ENCODE measurements around the gene ACTR3C.
A peak's percentile ranks its signal among the peaks of the same experiment; 100 is the strongest.
"Not testable (repeated sequence)": the region's sequence is repeated elsewhere in the genome, so short reads cannot be mapped to it uniquely, and the experiment has no call there.

The ACTR3C gene

GRCh38 chr7:150335108-150335773 is 11.9 kb upstream of the ACTR3C start:
- DNase-seq = no peak

DNA sequence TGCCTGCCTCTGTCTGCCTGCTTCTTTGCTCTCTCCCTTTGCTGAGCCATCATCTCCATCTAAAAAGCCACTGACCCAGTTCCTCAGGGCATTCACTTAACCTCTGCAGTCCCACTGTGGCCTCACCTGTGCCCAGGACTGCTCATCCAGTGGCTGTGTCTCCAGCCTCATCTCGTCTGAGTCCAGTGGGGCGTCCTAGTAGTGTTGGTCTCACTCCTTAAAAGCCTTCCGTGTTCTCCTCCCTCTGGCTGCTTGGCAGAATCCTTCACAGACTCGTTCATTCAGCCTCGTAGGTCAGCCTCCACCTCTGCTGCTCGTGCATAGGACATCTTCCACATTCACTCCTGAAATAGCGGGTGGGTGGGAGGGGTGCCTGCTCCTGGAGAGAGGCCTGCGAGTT is 10.8 kb upstream of the ACTR3C start:
- no peak for DNase-seq

DNA sequence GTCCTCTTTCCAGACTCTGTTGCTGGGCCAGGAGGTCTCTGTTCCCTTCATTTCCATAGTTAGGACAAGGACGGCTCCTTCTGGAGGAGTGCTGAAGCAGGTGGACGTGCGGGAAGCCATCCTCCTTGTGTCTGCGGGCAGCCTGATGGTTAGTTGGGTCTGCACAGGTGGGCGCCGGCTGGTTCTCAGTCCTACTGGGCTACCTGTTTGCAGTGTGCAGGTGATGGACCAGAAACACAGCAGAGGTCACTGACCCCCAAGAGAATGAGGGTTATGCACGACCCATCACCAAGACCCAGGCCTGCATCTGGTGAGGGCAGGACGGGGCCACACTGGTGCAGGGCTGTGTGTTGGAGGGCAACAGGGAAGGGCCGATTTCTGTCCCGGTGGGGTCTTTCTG is 10.3 kb upstream of the ACTR3C start:
- DNase-seq = no peak

GRCh38 chr7:150332852-150333635 is 9.7 kb upstream of the ACTR3C start:
- DNase-seq = no peak

GRCh38 chr7:150330211-150330885 is 7.0 kb upstream of the ACTR3C start:
- no peak for DNase-seq

- DNase-seq = no peak
Measured at GRCh38 chr7:150329331-150330120, 6.2 kb upstream of the ACTR3C start.

DNA sequence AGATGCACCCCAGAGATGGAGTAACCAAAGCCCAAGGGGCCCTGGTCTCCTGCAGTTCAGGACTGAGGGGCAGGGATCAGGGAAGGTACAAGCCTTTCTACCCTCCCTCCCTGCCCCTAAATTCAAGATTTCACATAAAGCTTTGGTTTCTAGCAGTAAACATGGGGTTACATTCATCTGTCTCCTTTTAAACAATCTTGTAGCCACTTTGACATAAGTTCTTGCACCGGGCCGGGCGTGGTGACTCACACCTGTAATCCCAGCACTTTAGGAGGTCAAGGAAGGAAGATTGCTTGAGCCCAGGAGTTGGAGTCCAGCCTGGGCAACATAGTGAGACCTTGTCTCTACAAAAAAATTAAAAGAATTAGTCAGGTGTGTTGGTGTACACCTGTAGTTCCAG is 4.0 kb upstream of the ACTR3C start:
- no peak for DNase-seq

DNA sequence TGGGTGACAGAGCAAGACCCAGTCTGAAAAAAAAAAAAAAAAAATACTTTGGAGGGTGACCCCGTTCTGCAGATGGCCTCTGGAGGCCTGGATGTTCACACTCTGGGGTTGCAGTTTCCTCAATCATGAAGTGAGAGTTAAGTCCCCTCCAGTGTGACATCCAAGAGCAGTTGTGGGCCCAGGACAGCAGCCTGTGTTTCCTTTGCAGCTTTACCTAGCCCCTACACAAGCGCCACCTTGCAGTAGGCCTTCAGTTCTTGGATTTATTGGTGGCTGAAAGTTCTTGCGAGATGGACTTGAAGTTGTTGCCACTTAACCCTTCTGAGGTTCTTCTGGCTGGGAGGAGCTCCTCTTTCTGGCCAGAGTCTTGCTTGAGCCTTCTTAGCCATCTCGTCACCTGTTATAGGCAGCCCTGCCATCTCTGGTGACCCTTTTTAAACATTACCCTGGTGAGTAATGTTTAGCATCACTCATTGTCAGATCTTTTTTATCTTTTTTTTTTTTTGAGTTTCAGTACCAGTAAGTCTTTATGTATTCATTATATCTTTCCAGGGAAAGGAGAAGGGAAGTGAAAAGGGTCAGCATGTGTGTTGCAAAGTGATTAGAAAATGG is 3.4 kb upstream of the ACTR3C start:
- no peak for DNase-seq

DNA sequence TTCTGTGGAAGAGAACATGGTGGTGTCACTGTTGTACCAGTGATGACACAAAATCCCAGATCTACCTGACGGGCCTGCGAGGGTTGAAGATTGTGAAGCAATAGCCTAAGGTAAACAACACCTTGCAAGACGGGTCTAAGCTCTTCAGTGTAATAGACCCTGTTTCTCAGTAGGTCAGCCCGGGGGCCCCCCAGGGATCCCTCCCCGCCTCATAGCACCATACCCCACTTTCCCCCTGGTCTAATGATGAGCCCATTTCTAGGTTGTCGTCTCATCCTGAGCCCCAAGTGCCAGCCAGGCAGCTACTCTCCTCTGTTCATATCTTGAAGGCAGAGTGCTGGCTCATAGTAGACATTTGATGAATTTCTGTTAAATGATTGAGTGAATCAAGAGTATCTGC is 2.6 kb upstream of the ACTR3C start:
- no peak for DNase-seq

DNA sequence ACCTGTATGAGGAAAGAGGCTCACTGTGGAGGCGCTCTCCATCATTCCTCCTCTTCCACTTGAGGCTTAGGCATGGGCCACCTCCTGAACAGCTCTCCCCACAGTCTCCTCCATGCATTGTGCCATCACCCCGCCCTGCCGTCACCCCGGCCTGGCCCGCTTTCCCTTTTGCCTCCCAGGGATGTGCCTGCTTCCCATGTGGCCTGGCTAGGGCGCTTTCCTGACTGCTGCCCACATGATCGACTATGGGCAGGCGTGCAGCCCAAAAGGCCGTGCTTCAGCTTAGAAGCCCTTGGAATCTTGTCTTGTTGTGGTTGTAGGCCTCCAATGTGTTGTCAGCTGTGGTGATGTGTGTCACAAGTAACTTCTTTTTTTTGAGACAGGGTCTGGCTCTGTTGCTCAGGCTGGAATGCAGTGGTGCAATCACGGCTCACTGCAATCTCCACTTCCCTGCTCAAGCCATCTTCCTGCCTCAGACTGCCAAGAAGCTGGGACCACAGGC is 1.8 kb upstream of the ACTR3C start:
- DNase-seq = no peak

DNA sequence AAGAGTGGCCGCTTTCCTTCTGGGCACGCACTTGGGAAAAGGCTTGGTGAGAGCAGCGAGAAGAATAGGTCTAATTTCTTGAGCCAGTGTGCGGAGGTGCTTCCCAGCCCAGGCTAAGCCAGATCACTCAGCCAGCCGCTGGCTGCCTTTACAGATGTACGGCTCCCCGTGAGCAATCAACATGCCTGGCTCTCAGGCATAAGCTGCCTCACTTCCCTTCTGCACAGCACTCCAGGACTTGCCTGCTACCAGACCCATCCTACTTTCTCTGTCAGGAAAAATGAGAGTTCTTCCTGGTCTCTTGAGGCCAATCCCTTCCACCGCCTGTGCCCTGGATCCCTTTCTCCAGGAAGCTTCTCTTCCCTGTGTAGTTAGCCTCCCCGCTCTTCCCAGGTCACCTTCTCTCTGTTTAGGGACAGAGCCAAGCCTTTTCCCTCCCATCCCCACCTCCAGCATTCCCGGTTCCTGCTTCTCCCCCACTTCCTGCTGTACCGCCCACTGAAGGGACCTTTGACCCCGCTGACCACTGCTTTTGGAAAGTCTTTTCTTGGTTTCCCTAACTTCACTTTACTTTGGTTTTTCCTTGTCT is 1.1 kb upstream of the ACTR3C start:
- no peak for DNase-seq

- no peak for DNase-seq
Measured at GRCh38 chr7:150323682-150324372, 482 bp upstream of the ACTR3C start.

- DNase-seq = peak; percentile 77
Measured at GRCh38 chr7:150322114-150322832, 1.1 kb downstream of the ACTR3C start.

DNA sequence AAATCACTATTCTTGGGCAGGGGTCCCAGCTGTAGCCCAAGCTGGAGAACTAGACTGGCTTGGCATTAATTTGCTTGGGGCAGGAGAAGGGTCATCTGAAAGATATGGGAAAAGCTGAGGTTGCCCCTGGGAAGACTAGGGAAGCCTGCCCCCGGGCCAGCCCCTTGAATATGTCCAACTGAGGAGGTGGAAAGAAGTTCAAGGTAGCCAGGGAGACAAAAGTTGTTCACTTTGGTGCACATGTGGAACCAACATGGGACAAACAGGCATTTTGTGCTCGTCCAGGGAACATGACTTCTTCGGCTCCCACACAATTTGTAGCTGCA is 1.6 kb downstream of the ACTR3C start:
- no peak for DNase-seq

DNA sequence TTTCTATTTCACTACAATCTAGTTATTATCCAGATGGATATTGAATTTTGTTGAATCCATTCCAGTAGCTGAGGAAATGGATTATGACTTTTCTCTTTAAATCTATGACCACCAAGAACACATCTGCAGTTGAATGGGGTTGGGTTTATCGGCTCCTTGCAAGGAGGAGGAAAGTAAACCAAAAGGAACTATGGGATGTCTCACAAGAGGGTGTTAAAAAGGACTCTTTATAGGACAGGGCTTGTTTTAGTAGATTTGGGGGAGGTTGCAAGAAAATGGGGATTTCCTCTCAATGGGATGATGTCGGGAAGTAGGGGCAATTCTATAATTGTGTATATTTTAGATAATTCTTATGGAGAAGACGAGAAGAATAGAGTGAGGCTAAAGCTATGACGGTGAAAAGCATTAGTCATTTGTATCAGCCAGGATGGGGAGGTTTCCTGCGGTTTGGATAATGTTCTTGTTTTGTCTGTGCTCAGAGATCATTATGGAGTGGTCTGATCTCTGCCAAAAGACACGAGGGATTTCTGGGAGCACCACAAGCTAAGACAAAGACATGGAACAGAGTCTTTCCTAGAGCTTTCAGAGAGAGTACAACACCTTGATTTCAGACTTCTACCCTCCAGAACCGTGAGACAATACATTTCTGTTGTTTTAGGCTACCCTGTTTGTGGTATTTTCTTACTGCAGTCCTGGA is 5.4 kb downstream of the ACTR3C start:
- no peak for DNase-seq

GRCh38 chr7:150316987-150317386 is 6.4 kb downstream of the ACTR3C start:
- DNase-seq = not testable (repeated sequence)

DNA sequence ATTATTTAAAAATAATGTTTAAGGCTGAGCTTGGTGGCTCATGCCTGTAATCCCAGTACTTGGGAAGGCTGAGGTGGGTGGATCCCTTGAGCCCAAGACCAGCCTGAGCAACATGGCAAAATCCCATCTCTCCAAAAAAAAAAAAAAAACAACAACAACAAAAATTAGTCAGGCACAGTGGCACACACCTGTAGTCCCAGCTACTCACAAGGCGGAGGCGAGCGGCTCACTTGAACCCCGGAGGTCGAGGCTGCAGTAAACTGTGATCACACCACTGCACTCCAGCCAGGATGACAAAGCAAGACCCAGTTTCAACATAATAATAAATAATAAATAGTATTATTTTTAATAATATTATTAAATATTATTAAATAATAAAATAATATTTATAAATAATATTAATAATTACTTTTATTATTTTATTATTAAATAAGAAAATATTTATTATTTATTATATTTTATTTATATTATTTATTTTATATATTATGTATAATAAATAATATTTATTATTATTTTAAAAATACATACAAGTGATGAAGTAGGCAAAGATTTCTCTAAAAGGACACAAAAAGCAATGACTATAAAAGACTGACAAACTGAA is 8.6 kb downstream of the ACTR3C start:
- DNase-seq = no peak

- no peak for DNase-seq
Measured at GRCh38 chr7:150313870-150314269, 9.5 kb downstream of the ACTR3C start.

GRCh38 chr7:150313367-150313809 is 10.0 kb downstream of the ACTR3C start:
- no peak for DNase-seq

All from stimulated activated CD4-positive, alpha-beta T cell treated with anti-CD3 and anti-CD28 coated beads, Interleukin-1b, Interleukin-23, amount 100 ng/mL, for 48 hours (primary cell).